ENCODE results near the gene C1QTNF8. TPM values are rescaled to one million over a fixed set of nuclear protein-coding genes. Genes with fewer than 3 reads are reported as not detected.

The C1QTNF8 gene
- total RNA-seq, 1 experiment from 2014 or later: not detected

GRCh38 chr16:1105888-1106620, 10.0 kb upstream of the C1QTNF8 start:
- H3K4me1 ChIP-seq (replicated peaks; ENCODE audit: insufficient read depth): no peaks in the 10 kb centered on the region
- H3K27me3 ChIP-seq (ENCODE audit: insufficient read depth, low read depth): peaks cover 62% of the 10 kb centered on the region
- no peaks in the 10 kb centered on the region for H3K9me3 ChIP-seq (ENCODE audit: insufficient read depth, low read depth)
- POLR2A ChIA-PET (ENCODE audit: unreplicated experiment): no interaction called here
- intact Hi-C loops (cut with micrococcal nuclease; ENCODE audit: unreplicated experiment): no loop called here
- H3K4me3 ChIP-seq: no peak overlapping the region
- peak in 1 of 2 experiments; percentile 84 for DNase-seq
- no peak overlapping the region for H2AFZ ChIP-seq
- H3K9me2 ChIP-seq (ENCODE audit: insufficient read depth): no peaks in the 10 kb centered on the region
- no TSS peak for BruUV-seq (replicated peaks)
- H3K79me2 ChIP-seq (ENCODE audit: low read depth): no peaks in the 10 kb centered on the region
- CTCF ChIA-PET: no interaction called here
- H4K20me1 ChIP-seq (ENCODE audit: insufficient read depth): no peaks in the 10 kb centered on the region
- no peak overlapping the region for H3K27ac ChIP-seq
- H3F3A ChIP-seq (ENCODE audit: insufficient read depth, low read depth): no peaks in the 10 kb centered on the region
- no peaks in the 10 kb centered on the region for H3K36me3 ChIP-seq (ENCODE audit: low read depth)
- no peak overlapping the region for H3K4me2 ChIP-seq
- TF ChIP-seq CTCF (conservative IDR thresholded peaks at IDR 0.05) (peak; percentile 80), EZH2 (IDR thresholded peaks at IDR 0.05; ENCODE audit: low read depth) (no peak)

GRCh38 chr16:1103636-1103980, 7.6 kb upstream of the C1QTNF8 start:
- H3K9me3 ChIP-seq (ENCODE audit: insufficient read depth, low read depth): no peaks in the 10 kb centered on the region
- POLR2A ChIA-PET (ENCODE audit: unreplicated experiment): no interaction called here
- no peak overlapping the region for H3K4me2 ChIP-seq
- TF ChIP-seq CTCF (conservative IDR thresholded peaks at IDR 0.05) (no peak), EZH2 (IDR thresholded peaks at IDR 0.05; ENCODE audit: low read depth) (no peak)
- intact Hi-C loops (cut with micrococcal nuclease; ENCODE audit: unreplicated experiment): loop anchor here (2.0 kb wide), 3 partner anchors 47 to 391 kb away; no protein-coding TSS in a partner anchor
- H3K79me2 ChIP-seq (ENCODE audit: low read depth): no peaks in the 10 kb centered on the region
- H4K20me1 ChIP-seq (ENCODE audit: insufficient read depth): no peaks in the 10 kb centered on the region
- no peaks in the 10 kb centered on the region for H3K9me2 ChIP-seq (ENCODE audit: insufficient read depth)
- H3K4me1 ChIP-seq (replicated peaks; ENCODE audit: insufficient read depth): no peaks in the 10 kb centered on the region
- BruUV-seq (replicated peaks): no TSS peak
- H3K36me3 ChIP-seq (ENCODE audit: low read depth): no peaks in the 10 kb centered on the region
- no peak overlapping the region for H3K4me3 ChIP-seq
- peaks cover 49% of the 10 kb centered on the region for H3K27me3 ChIP-seq (ENCODE audit: insufficient read depth, low read depth)
- no peaks in the 10 kb centered on the region for H3F3A ChIP-seq (ENCODE audit: insufficient read depth, low read depth)
- CTCF ChIA-PET: interaction anchor here (0.6 kb wide), 2 partner anchors 18 to 293 kb away, joined by 3 to 10 read pairs; no protein-coding TSS in a partner anchor
- H2AFZ ChIP-seq: no peak overlapping the region
- no peak for DNase-seq
- no peak overlapping the region for H3K27ac ChIP-seq

GRCh38 chr16:1102921-1103635, 7.0 kb upstream of the C1QTNF8 start:
- H3K4me2 ChIP-seq: peak overlapping the region; percentile 51; the same call in 1 of the 2 replicates
- no TSS peak for BruUV-seq (replicated peaks)
- no peak overlapping the region for H3K4me3 ChIP-seq
- no peaks in the 10 kb centered on the region for H3K9me3 ChIP-seq (ENCODE audit: insufficient read depth, low read depth)
- H3K4me1 ChIP-seq (replicated peaks; ENCODE audit: insufficient read depth): no peaks in the 10 kb centered on the region
- peaks cover 49% of the 10 kb centered on the region for H3K27me3 ChIP-seq (ENCODE audit: insufficient read depth, low read depth)
- H3K79me2 ChIP-seq (ENCODE audit: low read depth): no peaks in the 10 kb centered on the region
- intact Hi-C loops (cut with micrococcal nuclease; ENCODE audit: unreplicated experiment): loop anchor here (2.0 kb wide), 3 partner anchors 46 to 390 kb away; no protein-coding TSS in a partner anchor
- peak; percentile 67 for TF ChIP-seq CTCF (conservative IDR thresholded peaks at IDR 0.05)
- TF ChIP-seq EZH2 (IDR thresholded peaks at IDR 0.05; ENCODE audit: low read depth): no peak
- CTCF ChIA-PET: interaction anchor here (0.6 to 0.7 kb wide), 7 partner anchors 18 to 1006 kb away, joined by 3 to 10 read pairs (median 3); no protein-coding TSS in a partner anchor
- no peaks in the 10 kb centered on the region for H3K36me3 ChIP-seq (ENCODE audit: low read depth)
- DNase-seq: peak in 1 of 2 experiments; percentile 79
- no peaks in the 10 kb centered on the region for H4K20me1 ChIP-seq (ENCODE audit: insufficient read depth)
- H2AFZ ChIP-seq: no peak overlapping the region
- H3F3A ChIP-seq (ENCODE audit: insufficient read depth, low read depth): no peaks in the 10 kb centered on the region
- H3K27ac ChIP-seq: no peak overlapping the region
- POLR2A ChIA-PET (ENCODE audit: unreplicated experiment): no interaction called here
- no peaks in the 10 kb centered on the region for H3K9me2 ChIP-seq (ENCODE audit: insufficient read depth)

Measured in PC-9 (cell line).